Trophoblast cell (in vitro differentiated cells and primary cell): ENCODE measurements around the gene ANK2.

ENCODE experiments used
- DNase-seq, 2 donors: peaks; one replicate each; pipeline ENCODE4 v3.0.0-alpha.2; 2016
- H2AFZ ChIP-seq: 2 replicates; pipeline ENCODE4 v1.6.1; 2013; ENCODE audit warnings: low read length, moderate library complexity, mild to moderate bottlenecking; ENCODE audit not compliant: insufficient read depth, poor library complexity
- H2AK5ac ChIP-seq: 2 replicates; pipeline ENCODE4 v1.6.1; 2013; ENCODE audit warnings: mild to moderate bottlenecking, low read length
- H2BK120ac ChIP-seq: 2 replicates; pipeline ENCODE4 v1.6.1; 2013; ENCODE audit warnings: low read length, mild to moderate bottlenecking, moderate library complexity; ENCODE audit not compliant: insufficient read depth, poor library complexity
- H2BK12ac ChIP-seq: 2 replicates; pipeline ENCODE4 v1.6.1; 2013; ENCODE audit warnings: mild to moderate bottlenecking, low read length, moderate library complexity
- H2BK5ac ChIP-seq: 2 replicates; pipeline ENCODE4 v1.6.1; 2013; ENCODE audit warnings: low read length, low read depth, moderate library complexity, mild to moderate bottlenecking; ENCODE audit not compliant: poor library complexity
- H3K14ac ChIP-seq: 2 replicates; pipeline ENCODE4 v1.6.1; 2013; ENCODE audit warnings: mild to moderate bottlenecking, low read length
- H3K18ac ChIP-seq: 2 replicates; pipeline ENCODE4 v1.6.1; 2013; ENCODE audit warnings: mild to moderate bottlenecking, low read length
- H3K23ac ChIP-seq: 2 replicates; pipeline ENCODE4 v1.6.1; 2013; ENCODE audit warnings: low read length
- H3K27ac ChIP-seq: 2 replicates; pipeline ENCODE4 v1.5.1; 2013; ENCODE audit warnings: low read depth, mild to moderate bottlenecking, inconsistent platforms, low read length, moderate library complexity
- H3K27me3 ChIP-seq: 2 replicates; pipeline ENCODE4 v1.6.1; 2013; ENCODE audit warnings: inconsistent platforms, mild to moderate bottlenecking, low read length, moderate library complexity; ENCODE audit not compliant: insufficient read depth
- H3K36me3 ChIP-seq, 2 experiments: 1 replicate in 1 of 2; 2 replicates in 1 of 2; pipeline ENCODE4 v1.6.1; 2013; ENCODE audit warnings: low read length in 2 of 2, mild to moderate bottlenecking in 2 of 2, moderate library complexity in 1 of 2; ENCODE audit not compliant: insufficient read depth in 2 of 2, control insufficient read depth in 1 of 2
- H3K4ac ChIP-seq: 2 replicates; pipeline ENCODE4 v1.6.1; 2013; ENCODE audit warnings: low read depth, mild to moderate bottlenecking, low read length, moderate library complexity
- H3K4me1 ChIP-seq, 2 experiments: 1 replicate in 1 of 2; 2 replicates in 1 of 2; pipeline ENCODE4 v1.6.1; 2013; ENCODE audit warnings: low read length in 2 of 2, mild to moderate bottlenecking in 2 of 2, moderate library complexity in 1 of 2; ENCODE audit not compliant: insufficient read depth in 2 of 2, control insufficient read depth in 1 of 2
- H3K4me2 ChIP-seq: 2 replicates; pipeline ENCODE4 v1.6.1; 2013; ENCODE audit warnings: inconsistent platforms, mild to moderate bottlenecking, low read length, moderate library complexity
- H3K4me3 ChIP-seq: 2 replicates; pipeline ENCODE4 v1.5.1; 2013; ENCODE audit warnings: mild to moderate bottlenecking, low read depth, low read length, inconsistent platforms
- H3K79me1 ChIP-seq: one replicate; pipeline ENCODE4 v1.6.1; 2013; ENCODE audit warnings: low read length
- H3K79me2 ChIP-seq: 2 replicates; pipeline ENCODE4 v1.6.1; 2013; ENCODE audit warnings: low read length, mild to moderate bottlenecking; ENCODE audit not compliant: control insufficient read depth, insufficient read depth, poor library complexity
- H3K9ac ChIP-seq: 2 replicates; pipeline ENCODE4 v1.6.1; 2013; ENCODE audit warnings: mild to moderate bottlenecking, low read length
- H3K9me3 ChIP-seq: 2 replicates; pipeline ENCODE4 v1.6.1; 2013; ENCODE audit warnings: low read depth, mild to moderate bottlenecking, control low read depth, inconsistent platforms, low read length; ENCODE audit not compliant: insufficient read depth
- H4K12ac ChIP-seq: 2 replicates; pipeline ENCODE4 v1.6.1; 2013; ENCODE audit warnings: low read depth, mild to moderate bottlenecking, low read length, moderate library complexity
- H4K8ac ChIP-seq: 2 replicates; pipeline ENCODE4 v1.6.1; 2013; ENCODE audit warnings: low read depth, mild to moderate bottlenecking, low read length, moderate library complexity
- H4K91ac ChIP-seq: one replicate; pipeline ENCODE4 v1.6.1; 2013; ENCODE audit warnings: low read depth, mild to moderate bottlenecking, low read length, moderate library complexity
- WGBS: extraction: QIAGEN DNeasy Blood & Tissue Kit; methylation state at CpG from one replicate; pipeline ENCODE4 v1.1.7; 2013; ENCODE audit warnings: missing lambda C conversion rate; ENCODE audit not compliant: insufficient read length, insufficient coverage; ENCODE audit errors: extremely low coverage; 5-methylcytosine and 5-hydroxymethylcytosine counted together

The ANK2 gene

GRCh38 chr4:113365377-113365776 lies 315.9 kb downstream of the ANK2 start:
- no peak overlapping the region for H3K23ac ChIP-seq
- no CpG with 5 or more reads among the region's 2 CpGs for WGBS
- H2AK5ac ChIP-seq = no peak overlapping the region

GRCh38 chr4:113368056-113368455 lies 318.6 kb downstream of the ANK2 start:
- DNase-seq = no peak

More at GRCh38 chr4:113365377-113365776, 315.9 kb downstream of the ANK2 start:
- Histone ChIP-seq H2BK5ac (no peak overlapping the region), H4K12ac (no peak overlapping the region), H3K9ac (no peak overlapping the region), H3K27me3 (no peaks in the 10 kb centered on the region), H3K36me3 (no peaks in the 10 kb centered on the region), H3K4me2 (no peak overlapping the region), H3K79me2 (no peaks in the 10 kb centered on the region), H3K27ac (no peak overlapping the region), H2BK12ac (no peak overlapping the region), H4K91ac (no peak overlapping the region), H3K4me3 (no peak overlapping the region), H3K14ac (no peak overlapping the region), H3K4ac (no peak overlapping the region), H2AFZ (no peak overlapping the region), H4K8ac (no peak overlapping the region), H2BK120ac (no peak overlapping the region), H3K79me1 (no peaks in the 10 kb centered on the region), H3K4me1 (no peaks in the 10 kb centered on the region), H3K9me3 (no peaks in the 10 kb centered on the region), H3K18ac (no peak overlapping the region)
- DNase-seq = no peak

GRCh38 chr4:113371111-113371510 lies 321.7 kb downstream of the ANK2 start:
- no peaks in the 10 kb centered on the region for H3K79me1 ChIP-seq
- no peaks in the 10 kb centered on the region for H3K79me2 ChIP-seq
- H2BK5ac ChIP-seq = no peak overlapping the region
- H3K27me3 ChIP-seq = no peaks in the 10 kb centered on the region
- no peak for DNase-seq
- H3K36me3 ChIP-seq = no peaks in the 10 kb centered on the region
- H3K4ac ChIP-seq = no peak overlapping the region
- H4K8ac ChIP-seq = no peak overlapping the region
- no peak overlapping the region for H2BK120ac ChIP-seq
- H3K4me2 ChIP-seq = no peak overlapping the region
- no peak overlapping the region for H3K14ac ChIP-seq
- H3K27ac ChIP-seq = no peak overlapping the region
- H2AFZ ChIP-seq = no peak overlapping the region
- H3K23ac ChIP-seq = no peak overlapping the region
- H3K9ac ChIP-seq = no peak overlapping the region
- H3K4me1 ChIP-seq = no peaks in the 10 kb centered on the region
- no peaks in the 10 kb centered on the region for H3K9me3 ChIP-seq
- H4K91ac ChIP-seq = no peak overlapping the region
- H2AK5ac ChIP-seq = no peak overlapping the region
- H3K18ac ChIP-seq = no peak overlapping the region
- H3K4me3 ChIP-seq = no peak overlapping the region
- no peak overlapping the region for H4K12ac ChIP-seq
- H2BK12ac ChIP-seq = no peak overlapping the region

More at GRCh38 chr4:113368056-113368455, 318.6 kb downstream of the ANK2 start:
- H4K91ac ChIP-seq = no peak overlapping the region
- H3K9me3 ChIP-seq = no peaks in the 10 kb centered on the region
- H3K4me2 ChIP-seq = no peak overlapping the region
- H3K18ac ChIP-seq = no peak overlapping the region
- H3K9ac ChIP-seq = no peak overlapping the region
- no peak overlapping the region for H3K4me3 ChIP-seq
- no peak overlapping the region for H4K8ac ChIP-seq
- no peak overlapping the region for H2BK120ac ChIP-seq
- no peaks in the 10 kb centered on the region for H3K36me3 ChIP-seq
- no peak overlapping the region for H3K4ac ChIP-seq
- no peak overlapping the region for H2AK5ac ChIP-seq
- no peak overlapping the region for H3K27ac ChIP-seq
- H3K4me1 ChIP-seq = no peaks in the 10 kb centered on the region
- H3K79me1 ChIP-seq = no peaks in the 10 kb centered on the region
- H4K12ac ChIP-seq = no peak overlapping the region
- no peak overlapping the region for H3K23ac ChIP-seq
- WGBS = no CpG with 5 or more reads among the region's 2 CpGs
- H3K27me3 ChIP-seq = no peaks in the 10 kb centered on the region
- no peak overlapping the region for H2BK12ac ChIP-seq
- H2AFZ ChIP-seq = no peak overlapping the region
- H2BK5ac ChIP-seq = no peak overlapping the region
- H3K79me2 ChIP-seq = no peaks in the 10 kb centered on the region
- H3K14ac ChIP-seq = no peak overlapping the region

GRCh38 chr4:113375964-113376666 lies 326.7 kb downstream of the ANK2 start:
- no peak overlapping the region for H3K18ac ChIP-seq
- H3K27ac ChIP-seq = no peak overlapping the region
- no peaks in the 10 kb centered on the region for H3K27me3 ChIP-seq
- no peak overlapping the region for H2AFZ ChIP-seq
- H4K91ac ChIP-seq = no peak overlapping the region
- no peak for DNase-seq
- no peak overlapping the region for H2BK5ac ChIP-seq
- H2BK12ac ChIP-seq = no peak overlapping the region
- H3K4me3 ChIP-seq = no peak overlapping the region
- no peak overlapping the region for H3K14ac ChIP-seq
- H4K8ac ChIP-seq = no peak overlapping the region
- no peak overlapping the region for H2BK120ac ChIP-seq
- H3K23ac ChIP-seq = no peak overlapping the region
- no peak overlapping the region for H2AK5ac ChIP-seq
- no peak overlapping the region for H3K4me2 ChIP-seq
- no peaks in the 10 kb centered on the region for H3K79me2 ChIP-seq
- whole genome bisulfite sequencing = no CpG with 5 or more reads among the region's 1 CpG
- no peaks in the 10 kb centered on the region for H3K36me3 ChIP-seq
- H3K9me3 ChIP-seq = no peaks in the 10 kb centered on the region
- H3K4me1 ChIP-seq = no peaks in the 10 kb centered on the region
- H3K9ac ChIP-seq = no peak overlapping the region
- H3K79me1 ChIP-seq = no peaks in the 10 kb centered on the region
- no peak overlapping the region for H4K12ac ChIP-seq
- no peak overlapping the region for H3K4ac ChIP-seq
